Smooth muscle cell (in vitro differentiated cells): ENCODE data around the gene SPCS3. TPM values are rescaled to one million over a fixed set of nuclear protein-coding genes. Genes with fewer than 3 reads are reported as not detected.

Experiments
- DNase-seq: peaks from one replicate; lab custom pipeline; 2025; ENCODE audit not compliant: unreplicated experiment; lab: John Stamatoyannopoulos, UW
- H2AFZ ChIP-seq: fragments of 200-600 bp; sonication (generic); 2 replicates; pipeline ENCODE4 v1.6.0; 2016; ENCODE audit warnings: antibody characterized with exemption, low read depth, mild to moderate bottlenecking
- H3F3A ChIP-seq: fragments of 200-600 bp; sonication (generic); 2 replicates; pipeline ENCODE4 v1.6.0; 2017; ENCODE audit warnings: antibody characterized with exemption, low read depth
- H3K27ac ChIP-seq: fragments of 200-600 bp; sonication (generic); 2 replicates; pipeline ENCODE4 v1.5.1; 2016; ENCODE audit warnings: low read depth, mild to moderate bottlenecking
- H3K27me3 ChIP-seq: fragments of 200-600 bp; sonication (generic); 2 replicates; pipeline ENCODE4 v1.6.1; 2016; ENCODE audit warnings: low read depth, mild to moderate bottlenecking
- H3K36me3 ChIP-seq: fragments of 200-600 bp; sonication (generic); 2 replicates; pipeline ENCODE4 v1.5.1; 2016; ENCODE audit warnings: low read depth
- H3K4me1 ChIP-seq: fragments of 200-600 bp; sonication (generic); 2 replicates; pipeline ENCODE4 v1.5.1; 2016; ENCODE audit warnings: low read depth
- H3K4me2 ChIP-seq: fragments of 200-600 bp; sonication (generic); 2 replicates; pipeline ENCODE4 v1.6.0; 2016; ENCODE audit warnings: mild to moderate bottlenecking
- H3K4me3 ChIP-seq: fragments of 200-600 bp; sonication (generic); 2 replicates; pipeline ENCODE4 v1.5.1; 2016; ENCODE audit warnings: mild to moderate bottlenecking
- H3K79me2 ChIP-seq: fragments of 200-600 bp; sonication (generic); 2 replicates; pipeline ENCODE4 v1.6.0; 2016; ENCODE audit warnings: low read depth, mild to moderate bottlenecking
- H3K9ac ChIP-seq: fragments of 200-600 bp; sonication (generic); 2 replicates; pipeline ENCODE4 v1.6.0; 2016; ENCODE audit warnings: low read depth
- H3K9me3 ChIP-seq: fragments of 200-600 bp; sonication (generic); replicated peaks from 2 replicates; pipeline ENCODE4 v1.5.1; 2016; ENCODE audit warnings: low read depth
- H4K20me1 ChIP-seq: fragments of 200-600 bp; sonication (generic); 2 replicates; pipeline ENCODE4 v1.6.0; 2016; ENCODE audit warnings: low read depth
- CTCF ChIP-seq: fragments of 200-600 bp; sonication (generic); IDR thresholded peaks from 2 replicates; pipeline ENCODE4 v1.5.1; 2017; ENCODE audit warnings: borderline replicate concordance, mild to moderate bottlenecking, antibody characterized with exemption; ENCODE audit not compliant: insufficient read depth, poor library complexity, severe bottlenecking
- WGBS: methylation state at CpG from one replicate; pipeline ENCODE4 v1.1.7; 2016; ENCODE audit warnings: low lambda C conversion rate; 5-methylcytosine and 5-hydroxymethylcytosine counted together
- polyA plus RNA-seq: library from polyadenylated mRNA; unstranded; fragments of >200 nt; fragmentation: Nextera tagmentation; extraction: Ambion mirVana; gene quantifications from 2 replicates; pipeline ENCODE4 v1.2.1, GENCODE V29; 2016
- total RNA-seq: library from RNA; depleted of rRNA; stranded (reverse); fragments of >200 nt; gene quantifications from 2 replicates; pipeline ENCODE4 v1.2.3, GENCODE V29; 2014

Gene SPCS3
- total and polyA plus RNA-seq, 2 experiments from 2014 or later: 116 to 195 TPM

- Histone ChIP-seq H3K4me3 (no peak overlapping the region), H3K79me2 (no peaks in the 10 kb centered on the region), H3K4me1 (peaks cover 12% of the 10 kb centered on the region), H4K20me1 (no peaks in the 10 kb centered on the region), H3K27me3 (no peaks in the 10 kb centered on the region), H3K27ac (no peak overlapping the region), H3K4me2 (no peak overlapping the region), H2AFZ (no peak overlapping the region), H3K9ac (no peak overlapping the region), H3K9me3 (no peaks in the 10 kb centered on the region), H3K36me3 (no peaks in the 10 kb centered on the region), H3F3A (no peaks in the 10 kb centered on the region)
- DNase-seq: no peak
- TF ChIP-seq CTCF: no peak
- WGBS: 79% methylated on average over 6 of the region's 6 CpGs
Observed at GRCh38 chr4:176298664-176299063, 21.1 kb upstream of the SPCS3 start.

GRCh38 chr4:176300036-176300435, 19.7 kb upstream of the SPCS3 start:
- H3K27ac ChIP-seq: no peak overlapping the region
- H3K4me1 ChIP-seq: peaks cover 12% of the 10 kb centered on the region
- H3K36me3 ChIP-seq: no peaks in the 10 kb centered on the region
- no peaks in the 10 kb centered on the region for H3K27me3 ChIP-seq
- no peaks in the 10 kb centered on the region for H4K20me1 ChIP-seq
- no peaks in the 10 kb centered on the region for H3K79me2 ChIP-seq
- no peak overlapping the region for H3K4me2 ChIP-seq
- no peak overlapping the region for H3K9ac ChIP-seq
- no peak for TF ChIP-seq CTCF
- no peaks in the 10 kb centered on the region for H3F3A ChIP-seq
- no peaks in the 10 kb centered on the region for H3K9me3 ChIP-seq
- no peak for DNase-seq
- WGBS: 71% methylated on average over 9 of the region's 9 CpGs
- no peak overlapping the region for H2AFZ ChIP-seq
- H3K4me3 ChIP-seq: no peak overlapping the region

- Histone ChIP-seq H3F3A (no peaks in the 10 kb centered on the region), H4K20me1 (no peaks in the 10 kb centered on the region), H3K36me3 (no peaks in the 10 kb centered on the region), H3K9me3 (no peaks in the 10 kb centered on the region), H3K27ac (no peak overlapping the region), H3K9ac (no peak overlapping the region), H3K79me2 (no peaks in the 10 kb centered on the region), H3K4me1 (peaks cover 12% of the 10 kb centered on the region), H3K4me3 (no peak overlapping the region), H3K27me3 (no peaks in the 10 kb centered on the region), H2AFZ (no peak overlapping the region), H3K4me2 (no peak overlapping the region)
- no peak for TF ChIP-seq CTCF
- no peak for DNase-seq
Observed at GRCh38 chr4:176300565-176300964, 19.2 kb upstream of the SPCS3 start.
